ENCODE data around the gene KRTAP13-4. TPM values are rescaled to one million over a fixed set of nuclear protein-coding genes. Genes with fewer than 3 reads are reported as not detected.

Gene KRTAP13-4
- total RNA-seq, 1 experiment from 2014 or later, result not detected

DNA sequence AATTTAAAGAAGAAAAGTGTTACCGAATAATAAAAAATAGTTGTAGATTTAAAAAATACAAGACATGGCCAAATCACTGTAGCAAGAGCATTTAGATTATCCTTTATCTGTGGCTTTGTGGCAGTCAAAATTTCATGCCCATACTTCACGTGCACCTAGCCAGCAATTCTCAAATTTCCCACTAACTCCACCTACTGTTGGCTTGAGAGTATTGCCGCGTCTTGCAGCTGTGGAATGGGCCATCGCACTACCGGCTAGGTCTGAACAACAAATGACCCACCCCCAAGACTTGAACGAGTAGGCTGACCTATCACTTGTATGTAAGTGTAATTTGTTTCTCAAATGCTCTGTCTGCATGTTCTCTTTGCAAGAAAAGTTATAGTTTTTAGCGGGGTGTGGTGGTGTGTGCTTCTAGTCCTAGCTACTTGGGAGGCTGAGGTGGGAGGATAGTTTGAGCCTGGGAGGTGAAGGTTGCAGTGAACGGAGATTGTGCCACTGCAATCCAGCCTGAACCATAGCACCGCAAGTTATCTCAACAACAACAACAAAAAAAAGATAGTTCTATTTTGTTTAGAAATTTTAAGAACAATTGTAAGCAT lies 4.1 kb downstream of the KRTAP13-4 start:
- no peaks in the 10 kb centered on the region for H3K4me1 ChIP-seq (ENCODE audit: control insufficient read depth, insufficient read depth, low read length)
- in situ Hi-C loops (cut with HindIII; ENCODE audit: low pct_unique_long_range_greater_than_20kb, low sequenced_read_pairs) (no loop called here), intact Hi-C loops (cut with micrococcal nuclease; ENCODE audit: unreplicated experiment) (no loop called here)
- DNase-seq (ENCODE audit: low read depth, low spot score), result peak; percentile 0
- TF ChIP-seq, protein P1, sequence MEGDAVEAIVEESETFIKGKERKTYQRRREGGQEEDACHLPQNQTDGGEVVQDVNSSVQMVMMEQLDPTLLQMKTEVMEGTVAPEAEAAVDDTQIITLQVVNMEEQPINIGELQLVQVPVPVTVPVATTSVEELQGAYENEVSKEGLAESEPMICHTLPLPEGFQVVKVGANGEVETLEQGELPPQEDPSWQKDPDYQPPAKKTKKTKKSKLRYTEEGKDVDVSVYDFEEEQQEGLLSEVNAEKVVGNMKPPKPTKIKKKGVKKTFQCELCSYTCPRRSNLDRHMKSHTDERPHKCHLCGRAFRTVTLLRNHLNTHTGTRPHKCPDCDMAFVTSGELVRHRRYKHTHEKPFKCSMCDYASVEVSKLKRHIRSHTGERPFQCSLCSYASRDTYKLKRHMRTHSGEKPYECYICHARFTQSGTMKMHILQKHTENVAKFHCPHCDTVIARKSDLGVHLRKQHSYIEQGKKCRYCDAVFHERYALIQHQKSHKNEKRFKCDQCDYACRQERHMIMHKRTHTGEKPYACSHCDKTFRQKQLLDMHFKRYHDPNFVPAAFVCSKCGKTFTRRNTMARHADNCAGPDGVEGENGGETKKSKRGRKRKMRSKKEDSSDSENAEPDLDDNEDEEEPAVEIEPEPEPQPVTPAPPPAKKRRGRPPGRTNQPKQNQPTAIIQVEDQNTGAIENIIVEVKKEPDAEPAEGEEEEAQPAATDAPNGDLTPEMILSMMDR (IDR thresholded peaks at IDR 0.05), result peak; percentile 66
- no peak for TF ChIP-seq TCF7L2 (IDR thresholded peaks at IDR 0.05; ENCODE audit: low read depth, low read length)
- TF ChIP-seq, protein P2, sequence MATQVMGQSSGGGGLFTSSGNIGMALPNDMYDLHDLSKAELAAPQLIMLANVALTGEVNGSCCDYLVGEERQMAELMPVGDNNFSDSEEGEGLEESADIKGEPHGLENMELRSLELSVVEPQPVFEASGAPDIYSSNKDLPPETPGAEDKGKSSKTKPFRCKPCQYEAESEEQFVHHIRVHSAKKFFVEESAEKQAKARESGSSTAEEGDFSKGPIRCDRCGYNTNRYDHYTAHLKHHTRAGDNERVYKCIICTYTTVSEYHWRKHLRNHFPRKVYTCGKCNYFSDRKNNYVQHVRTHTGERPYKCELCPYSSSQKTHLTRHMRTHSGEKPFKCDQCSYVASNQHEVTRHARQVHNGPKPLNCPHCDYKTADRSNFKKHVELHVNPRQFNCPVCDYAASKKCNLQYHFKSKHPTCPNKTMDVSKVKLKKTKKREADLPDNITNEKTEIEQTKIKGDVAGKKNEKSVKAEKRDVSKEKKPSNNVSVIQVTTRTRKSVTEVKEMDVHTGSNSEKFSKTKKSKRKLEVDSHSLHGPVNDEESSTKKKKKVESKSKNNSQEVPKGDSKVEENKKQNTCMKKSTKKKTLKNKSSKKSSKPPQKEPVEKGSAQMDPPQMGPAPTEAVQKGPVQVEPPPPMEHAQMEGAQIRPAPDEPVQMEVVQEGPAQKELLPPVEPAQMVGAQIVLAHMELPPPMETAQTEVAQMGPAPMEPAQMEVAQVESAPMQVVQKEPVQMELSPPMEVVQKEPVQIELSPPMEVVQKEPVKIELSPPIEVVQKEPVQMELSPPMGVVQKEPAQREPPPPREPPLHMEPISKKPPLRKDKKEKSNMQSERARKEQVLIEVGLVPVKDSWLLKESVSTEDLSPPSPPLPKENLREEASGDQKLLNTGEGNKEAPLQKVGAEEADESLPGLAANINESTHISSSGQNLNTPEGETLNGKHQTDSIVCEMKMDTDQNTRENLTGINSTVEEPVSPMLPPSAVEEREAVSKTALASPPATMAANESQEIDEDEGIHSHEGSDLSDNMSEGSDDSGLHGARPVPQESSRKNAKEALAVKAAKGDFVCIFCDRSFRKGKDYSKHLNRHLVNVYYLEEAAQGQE (IDR thresholded peaks at IDR 0.05; ENCODE audit: insufficient read depth in 1 of 2, low read depth in 2 of 2, low read length in 1 of 2), result no peak
- CTCF ChIA-PET, result no interaction called here
- H3K36me3 ChIP-seq (ENCODE audit: control insufficient read depth, insufficient read depth, low read length), result no peaks in the 10 kb centered on the region
- POLR2A ChIA-PET, result no interaction called here
- no TSS peak for BruUV-seq (replicated peaks)
- H3K9me3 ChIP-seq (ENCODE audit: control insufficient read depth, insufficient read depth, low read depth, low read length), result no peaks in the 10 kb centered on the region
- no peak overlapping the region for H3K4me3 ChIP-seq (ENCODE audit: low read depth in 2 of 2, low read length in 2 of 2)
- ATAC-seq, result no peak
- no peak overlapping the region for H3K27ac ChIP-seq (ENCODE audit: low read length)
- H3K27me3 ChIP-seq (ENCODE audit: control insufficient read depth, insufficient read depth, low read length), result no peaks in the 10 kb centered on the region

DNA sequence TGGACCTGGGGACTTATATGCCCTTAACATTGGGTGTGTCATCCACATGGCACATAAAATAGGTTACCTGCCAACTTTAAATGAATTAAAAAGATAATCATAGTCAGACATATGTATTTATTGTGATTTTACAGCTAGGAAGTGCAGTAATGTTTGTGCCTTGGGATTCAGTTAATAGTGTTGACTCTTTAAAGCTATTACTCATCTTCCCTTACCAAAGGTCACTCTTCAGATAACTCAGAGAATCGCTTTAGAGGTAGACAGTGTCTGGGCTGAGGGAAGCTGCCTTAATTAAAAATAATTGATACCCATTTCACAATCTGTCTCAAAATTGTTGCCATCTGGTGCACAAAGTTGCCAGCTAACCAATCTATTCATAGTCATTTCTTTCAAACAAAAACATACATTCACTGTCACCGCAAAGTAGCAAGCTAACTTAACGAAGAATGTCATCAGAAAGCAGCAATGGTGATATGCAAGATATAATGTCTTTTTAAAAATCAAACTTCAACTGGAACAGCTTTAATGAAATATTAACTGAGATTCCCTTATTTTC lies 7.1 kb downstream of the KRTAP13-4 start:
- in situ Hi-C loops (cut with HindIII; ENCODE audit: low pct_unique_long_range_greater_than_20kb, low sequenced_read_pairs) (no loop called here), intact Hi-C loops (cut with micrococcal nuclease; ENCODE audit: unreplicated experiment) (no loop called here)
- no TSS peak for BruUV-seq (replicated peaks)
- no peaks in the 10 kb centered on the region for H3K4me1 ChIP-seq (ENCODE audit: control insufficient read depth, insufficient read depth, low read length)
- TF ChIP-seq, protein P2 (IDR thresholded peaks at IDR 0.05; ENCODE audit: insufficient read depth in 1 of 2, low read depth in 2 of 2, low read length in 1 of 2), result no peak
- no peak for TF ChIP-seq POLR2AphosphoS5 (IDR thresholded peaks at IDR 0.05; ENCODE audit: low read depth, low read length)
- no peak for TF ChIP-seq TCF7L2 (IDR thresholded peaks at IDR 0.05; ENCODE audit: low read depth, low read length)
- TF ChIP-seq, protein P1 (IDR thresholded peaks at IDR 0.05), result no peak
- no peak for TF ChIP-seq SIN3A (IDR thresholded peaks at IDR 0.05; ENCODE audit: borderline replicate concordance, insufficient read depth, low read depth, low read length)
- CTCF ChIA-PET, result no interaction called here
- ATAC-seq (no peak), DNase-seq (ENCODE audit: low read depth, low spot score) (no peak)
- H3K27me3 ChIP-seq (ENCODE audit: control insufficient read depth, insufficient read depth, low read length), result no peaks in the 10 kb centered on the region
- H3K27ac ChIP-seq (ENCODE audit: low read length), result no peak overlapping the region
- POLR2A ChIA-PET, result no interaction called here
- H3K4me3 ChIP-seq (ENCODE audit: low read depth in 2 of 2, low read length in 2 of 2), result no peak overlapping the region
- H3K36me3 ChIP-seq (ENCODE audit: control insufficient read depth, insufficient read depth, low read length), result no peaks in the 10 kb centered on the region
- H3K9me3 ChIP-seq (ENCODE audit: control insufficient read depth, insufficient read depth, low read depth, low read length), result no peaks in the 10 kb centered on the region
